ENCODE data around the gene STKLD1. TPM values are rescaled to one million over a fixed set of nuclear protein-coding genes. Genes with fewer than 3 reads are reported as not detected.

The STKLD1 gene
- total and polyA plus RNA-seq, 12 donors = 0.17 to 1.7 (median 0.68) TPM; not detected in 2

GRCh38 chr9:133368249-133368881 lies 7.8 kb upstream of the STKLD1 start:
- Histone ChIP-seq H3K9me3 (no peaks in the 10 kb centered on the region), H3K27ac (peak overlapping the region in 2 of 10 donors; percentile 5 to 13), H3K4me3 (no peak overlapping the region), H3K36me3 (peaks cover 0 to 90% (median 51%) of the 10 kb centered on the region in 9 donors), H3K27me3 (no peaks in the 10 kb centered on the region), H3K4me1 (peaks cover 26 to 67% (median 60%) of the 10 kb centered on the region in 9 donors)
- peak in 4 of 8 donors; percentile 3 to 23 (median 16) for ATAC-seq
- intact Hi-C loops (cut with DNase I) = no loop called here
- no peak for DNase-seq
- no peak for TF ChIP-seq CTCF (IDR thresholded peaks at IDR 0.05)
- 66 to 78% methylated on average over 18 of the region's 18 CpGs for WGBS, 2 donors

- ATAC-seq (no peak), DNase-seq (no peak)
- Histone ChIP-seq H3K4me3 (no peak overlapping the region), H3K9me3 (no peaks in the 10 kb centered on the region), H3K4me1 (peaks cover 26 to 77% (median 71%) of the 10 kb centered on the region in 9 donors), H3K27ac (peak overlapping the region in 1 of 10 donors; percentile 80), H3K36me3 (peaks cover 0 to 86% (median 42%) of the 10 kb centered on the region in 9 donors), H3K27me3 (no peaks in the 10 kb centered on the region)
- 80 to 82% methylated on average over 6 of the region's 6 CpGs for WGBS, 2 donors
- TF ChIP-seq CTCF (IDR thresholded peaks at IDR 0.05) = no peak
- intact Hi-C loops (cut with DNase I) = no loop called here
Observed at GRCh38 chr9:133369422-133369821, 6.7 kb upstream of the STKLD1 start.

- no peak for TF ChIP-seq CTCF (IDR thresholded peaks at IDR 0.05)
- H3K4me3 ChIP-seq = no peak overlapping the region
- H3K36me3 ChIP-seq = peaks cover 0 to 81% (median 38%) of the 10 kb centered on the region in 9 donors
- DNase-seq (no peak), ATAC-seq (no peak)
- intact Hi-C loops (cut with DNase I) = loop anchor here in 1 of 10 donors (5.0 kb wide), 1 partner anchor 33 kb away; the partner anchor contains the start of gene SURF6
- H3K4me1 ChIP-seq = peaks cover 26 to 82% (median 76%) of the 10 kb centered on the region in 9 donors
- no peaks in the 10 kb centered on the region for H3K27me3 ChIP-seq
- H3K27ac ChIP-seq = peak overlapping the region in 1 of 10 donors; percentile 80
- 80 to 86% methylated on average over 7 of the region's 7 CpGs for WGBS, 2 donors
- H3K9me3 ChIP-seq = no peaks in the 10 kb centered on the region
Observed at GRCh38 chr9:133369933-133370332, 6.2 kb upstream of the STKLD1 start.

GRCh38 chr9:133370685-133371084 lies 5.5 kb upstream of the STKLD1 start:
- DNase-seq (no peak), ATAC-seq (no peak)
- Histone ChIP-seq H3K36me3 (peaks cover 0 to 73% (median 31%) of the 10 kb centered on the region in 9 donors), H3K9me3 (no peaks in the 10 kb centered on the region), H3K4me1 (peaks cover 26 to 86% (median 77%) of the 10 kb centered on the region in 9 donors), H3K4me3 (peak overlapping the region in 1 of 10 donors; percentile 34), H3K27ac (peak overlapping the region in 1 of 10 donors; percentile 80), H3K27me3 (no peaks in the 10 kb centered on the region)
- 73 to 79% methylated on average over 9 of the region's 9 CpGs for WGBS, 2 donors
- TF ChIP-seq CTCF (IDR thresholded peaks at IDR 0.05) = no peak
- intact Hi-C loops (cut with DNase I) = loop anchor here in 1 of 10 donors (5.0 kb wide), 1 partner anchor 33 kb away; the partner anchor contains the start of gene SURF6
